ENCODE results near the gene LDLRAD2. TPM values are rescaled to one million over a fixed set of nuclear protein-coding genes. Genes with fewer than 3 reads are reported as not detected.

The LDLRAD2 gene
- total RNA-seq, 1 donor from 2014 or later, result 0.19 TPM

DNA sequence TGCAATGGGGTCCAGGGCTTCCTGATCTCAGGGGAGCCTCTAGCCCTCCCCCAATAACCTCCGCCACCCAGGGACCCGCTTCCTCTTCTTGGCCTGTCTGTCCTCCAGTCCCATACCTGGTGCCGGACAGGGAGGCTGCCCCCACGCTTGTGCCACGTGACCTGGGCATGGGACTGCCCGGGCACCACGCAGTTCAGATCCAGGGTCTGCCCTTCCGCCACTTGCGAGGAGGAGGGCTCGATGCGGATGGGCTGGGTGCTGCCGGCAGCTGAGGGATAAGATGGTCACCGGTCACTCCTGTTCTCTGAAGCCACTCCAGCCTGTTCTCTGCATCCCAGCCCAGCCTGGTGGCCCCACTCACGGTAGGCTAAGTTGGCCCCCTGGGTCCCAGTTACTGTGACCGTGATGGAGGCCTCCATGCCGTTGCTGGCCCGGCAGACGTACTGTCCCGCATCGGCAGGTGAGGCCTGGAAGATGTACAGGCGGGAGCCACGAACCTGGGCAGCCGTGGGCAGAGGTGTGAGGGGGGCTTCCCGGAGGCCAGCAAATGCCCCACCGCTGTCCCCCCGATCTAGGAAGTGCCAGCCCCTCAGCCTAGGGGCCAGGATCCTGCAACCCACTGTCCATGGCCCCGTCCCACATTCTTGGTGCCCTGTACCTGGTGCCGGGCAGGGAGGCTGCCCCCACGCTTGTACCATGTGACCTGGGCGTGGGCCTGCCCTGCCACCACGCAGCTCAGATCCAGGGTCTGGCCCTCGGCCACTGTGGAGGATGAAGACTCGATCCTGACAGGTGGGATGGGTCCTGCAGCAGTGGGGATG is 39.6 kb downstream of the LDLRAD2 start:
- no peak overlapping the region for H3K27ac Mint-ChIP-seq
- no peaks in the 10 kb centered on the region for H3K36me3 Mint-ChIP-seq
- no peak overlapping the region for H3K4me3 Mint-ChIP-seq
- no peak for DNase-seq (ENCODE audit: extremely low spot score, unreplicated experiment)
- H3K9me3 Mint-ChIP-seq, result no peaks in the 10 kb centered on the region
- no peaks in the 10 kb centered on the region for H3K4me1 Mint-ChIP-seq (ENCODE audit: unreplicated experiment)
- TF ChIP-seq, protein P1, sequence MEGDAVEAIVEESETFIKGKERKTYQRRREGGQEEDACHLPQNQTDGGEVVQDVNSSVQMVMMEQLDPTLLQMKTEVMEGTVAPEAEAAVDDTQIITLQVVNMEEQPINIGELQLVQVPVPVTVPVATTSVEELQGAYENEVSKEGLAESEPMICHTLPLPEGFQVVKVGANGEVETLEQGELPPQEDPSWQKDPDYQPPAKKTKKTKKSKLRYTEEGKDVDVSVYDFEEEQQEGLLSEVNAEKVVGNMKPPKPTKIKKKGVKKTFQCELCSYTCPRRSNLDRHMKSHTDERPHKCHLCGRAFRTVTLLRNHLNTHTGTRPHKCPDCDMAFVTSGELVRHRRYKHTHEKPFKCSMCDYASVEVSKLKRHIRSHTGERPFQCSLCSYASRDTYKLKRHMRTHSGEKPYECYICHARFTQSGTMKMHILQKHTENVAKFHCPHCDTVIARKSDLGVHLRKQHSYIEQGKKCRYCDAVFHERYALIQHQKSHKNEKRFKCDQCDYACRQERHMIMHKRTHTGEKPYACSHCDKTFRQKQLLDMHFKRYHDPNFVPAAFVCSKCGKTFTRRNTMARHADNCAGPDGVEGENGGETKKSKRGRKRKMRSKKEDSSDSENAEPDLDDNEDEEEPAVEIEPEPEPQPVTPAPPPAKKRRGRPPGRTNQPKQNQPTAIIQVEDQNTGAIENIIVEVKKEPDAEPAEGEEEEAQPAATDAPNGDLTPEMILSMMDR (conservative IDR thresholded peaks at IDR 0.05), result no peak
- no peaks in the 10 kb centered on the region for H3K27me3 Mint-ChIP-seq

DNA sequence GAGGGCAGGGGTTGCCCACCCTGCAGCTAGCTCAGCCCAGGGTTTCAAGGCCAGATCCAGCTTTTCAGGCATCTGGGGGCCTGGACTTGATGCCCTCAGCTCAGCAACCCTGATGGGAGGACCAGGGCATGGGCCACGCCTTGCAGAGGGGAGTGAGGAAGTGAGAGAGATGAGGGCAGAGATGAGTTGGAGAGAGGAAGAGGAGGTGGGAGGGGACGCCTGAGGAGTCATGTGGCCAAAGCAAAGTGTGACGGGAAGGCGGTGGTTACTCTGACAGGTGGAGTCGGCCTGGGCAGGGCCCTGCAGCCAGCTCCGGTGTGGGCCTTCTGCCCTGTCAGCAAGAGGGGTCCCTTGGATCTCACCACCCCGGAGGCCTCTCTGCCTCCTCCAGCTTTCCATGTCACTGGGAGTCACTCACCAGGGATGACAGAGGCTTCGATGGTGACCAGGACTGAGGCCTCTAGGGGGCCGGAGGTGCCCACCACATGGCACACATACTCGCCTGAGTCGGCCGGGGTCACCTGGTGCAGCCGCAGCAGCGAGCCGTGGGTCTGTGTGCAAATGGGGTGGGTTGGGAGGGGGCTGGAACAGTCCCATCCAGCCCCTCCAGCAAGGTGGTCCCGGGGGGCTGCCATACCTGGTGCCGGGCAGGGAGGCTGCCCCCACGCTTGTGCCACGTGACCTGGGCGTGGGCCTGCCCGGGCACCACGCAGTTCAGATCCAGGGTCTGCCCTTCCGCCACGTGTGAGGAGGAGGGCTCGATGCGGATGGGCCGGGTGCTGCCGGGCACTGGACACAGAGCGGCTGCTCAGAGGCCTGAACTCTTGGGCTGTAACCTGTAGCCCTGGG is 40.4 kb downstream of the LDLRAD2 start:
- Mint-ChIP-seq H3K27ac (no peak overlapping the region), H3K27me3 (no peaks in the 10 kb centered on the region), H3K9me3 (no peaks in the 10 kb centered on the region), H3K4me3 (no peak overlapping the region), H3K4me1 (ENCODE audit: unreplicated experiment) (no peaks in the 10 kb centered on the region), H3K36me3 (peaks cover 1% of the 10 kb centered on the region)
- TF ChIP-seq, protein P1 (conservative IDR thresholded peaks at IDR 0.05), result no peak
- no peak for DNase-seq (ENCODE audit: extremely low spot score, unreplicated experiment)

DNA sequence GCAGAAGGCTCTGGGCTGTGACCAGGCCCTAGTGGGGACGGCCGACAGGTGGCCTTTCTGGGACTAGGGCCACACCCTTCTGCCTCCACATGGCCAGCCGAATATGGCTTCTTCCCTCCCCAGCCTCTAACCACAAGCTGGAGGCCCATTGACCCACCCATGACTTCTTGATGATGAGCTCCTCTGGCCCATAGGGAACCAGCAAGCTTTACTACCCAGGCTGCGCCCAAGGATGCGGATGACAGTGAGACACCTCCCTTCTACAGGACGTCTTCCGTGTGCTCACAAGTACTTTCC is 41.0 kb downstream of the LDLRAD2 start:
- Mint-ChIP-seq H3K4me3 (no peak overlapping the region), H3K9me3 (no peaks in the 10 kb centered on the region), H3K27me3 (no peaks in the 10 kb centered on the region), H3K27ac (no peak overlapping the region), H3K36me3 (peaks cover 3% of the 10 kb centered on the region), H3K4me1 (ENCODE audit: unreplicated experiment) (no peaks in the 10 kb centered on the region)
- DNase-seq (ENCODE audit: extremely low spot score, unreplicated experiment), result no peak
- TF ChIP-seq, protein P1 (conservative IDR thresholded peaks at IDR 0.05), result no peak

DNA sequence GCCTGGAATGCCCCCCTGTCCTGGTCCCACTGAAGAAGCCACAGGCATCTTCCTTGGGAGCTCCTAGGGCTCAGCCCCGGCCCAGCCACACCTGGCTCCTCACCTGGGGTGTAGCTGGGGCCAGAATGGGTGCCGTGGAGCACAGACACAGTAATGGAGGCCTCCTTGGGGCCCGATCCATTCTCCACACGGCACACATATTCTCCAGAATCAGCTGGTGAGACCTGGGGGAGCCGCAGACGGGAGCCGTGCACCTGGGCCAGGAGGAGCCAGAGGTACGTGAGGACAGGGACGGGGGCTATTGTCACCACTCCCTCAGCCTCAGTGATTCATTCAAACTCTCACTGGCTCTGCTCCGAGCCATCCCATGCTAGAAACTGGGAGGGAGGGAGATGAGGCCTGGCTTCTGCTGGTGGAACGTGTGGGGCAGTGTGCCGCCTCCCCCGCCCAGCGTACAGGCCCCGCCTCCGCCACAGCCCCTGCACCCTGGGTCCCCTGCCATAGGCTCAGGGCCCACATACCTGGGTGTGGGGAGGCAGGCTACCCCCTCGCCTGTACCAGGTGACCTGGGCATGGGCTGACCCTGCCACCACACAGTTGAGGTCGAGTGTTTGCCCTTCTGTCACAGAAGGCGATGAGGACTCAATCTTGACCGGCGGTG is 42.2 kb downstream of the LDLRAD2 start:
- H3K36me3 Mint-ChIP-seq, result peaks cover 3% of the 10 kb centered on the region
- no peaks in the 10 kb centered on the region for H3K27me3 Mint-ChIP-seq
- H3K4me1 Mint-ChIP-seq (ENCODE audit: unreplicated experiment), result no peaks in the 10 kb centered on the region
- TF ChIP-seq, protein P1 (conservative IDR thresholded peaks at IDR 0.05), result no peak
- no peaks in the 10 kb centered on the region for H3K9me3 Mint-ChIP-seq
- DNase-seq (ENCODE audit: extremely low spot score, unreplicated experiment), result no peak
- no peak overlapping the region for H3K4me3 Mint-ChIP-seq
- no peak overlapping the region for H3K27ac Mint-ChIP-seq

DNA sequence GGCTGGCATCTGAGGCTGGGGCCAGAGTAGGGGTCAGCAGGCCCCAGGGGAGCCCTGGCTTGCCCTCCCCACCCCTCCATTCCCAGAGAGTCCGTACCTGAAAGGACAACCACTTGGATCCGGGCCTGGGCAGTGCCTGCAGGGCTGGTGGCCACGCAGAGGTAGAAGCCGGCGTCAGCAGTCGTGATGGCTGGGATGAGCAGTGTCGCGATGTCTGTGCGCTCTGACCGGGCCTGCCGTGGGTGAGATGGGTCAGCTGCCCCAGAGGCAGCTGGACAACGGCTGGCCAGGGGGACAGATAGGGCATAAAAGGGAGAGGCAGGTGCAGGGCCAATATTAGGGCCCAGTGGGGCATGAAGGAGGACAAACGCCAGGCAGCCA is 42.7 kb downstream of the LDLRAD2 start:
- Mint-ChIP-seq H3K4me1 (ENCODE audit: unreplicated experiment) (no peaks in the 10 kb centered on the region), H3K36me3 (peaks cover 3% of the 10 kb centered on the region), H3K9me3 (no peaks in the 10 kb centered on the region), H3K27me3 (no peaks in the 10 kb centered on the region), H3K4me3 (no peak overlapping the region), H3K27ac (no peak overlapping the region)
- TF ChIP-seq, protein P1 (conservative IDR thresholded peaks at IDR 0.05), result no peak
- DNase-seq (ENCODE audit: extremely low spot score, unreplicated experiment), result no peak

Measured in type B pancreatic cell (in vitro differentiated cells).